HepG2 (cell line): Measurements from ENCODE around the gene HES7. TPM values are rescaled to one million over a fixed set of nuclear protein-coding genes. Genes with fewer than 3 reads are reported as not detected.

Experiments
- ATAC-seq: fragments of 200-7000 bp; cut with Tn5 transposase; 3 replicates; pipeline ENCODE4 v1.9.1; 2020; ENCODE audit warnings: mild to moderate bottlenecking, moderate library complexity
- BruUV-seq: library from RNA; stranded (reverse); fragments of 400-500 nt; replicated peaks from 2 replicates; lab custom pipeline; 2021; lab: Mats Ljungman, UMichigan
- CTCF ChIA-PET: fragments of 300-600 bp; formaldehyde crosslinking; extraction: SDS; loops from one replicate; lab custom pipeline; 2021; ENCODE audit warnings: low total read pairs, inconsistent platforms, low intra/inter-chr PET ratio; lab: Yijun Ruan, JAX
- POLR2A ChIA-PET: fragments of 350-600 bp; sonication (Branson Sonifier 250); formaldehyde crosslinking; loops from one replicate; lab custom pipeline; 2020; ENCODE audit warnings: antibody characterized with exemption, inconsistent platforms; lab: Yijun Ruan, JAX
- DNase-seq: peaks from one replicate; pipeline ENCODE4 v3.0.0-alpha.2; 2015; ENCODE audit warnings: low spot score
- FAIRE-seq: peaks from 3 replicates; lab custom pipeline; 2011; peaks lifted over from hg19 to GRCh38; lab: Jason Lieb, UNC
- H2AFZ ChIP-seq: one replicate; pipeline ENCODE4 v1.6.1; 2011; ENCODE audit warnings: low read length, inconsistent platforms
- H3K27ac ChIP-seq: fragments of 300-600 bp; 3 replicates; pipeline ENCODE4 v1.8.0; 2011; ENCODE audit warnings: mixed run types, mild to moderate bottlenecking, mixed read lengths, low read length, inconsistent platforms; ENCODE audit not compliant: insufficient read depth; ENCODE audit errors: extremely low read length
- H3K27me3 ChIP-seq, 2 experiments: fragments of 200-600 bp in 1 of 2; 2 replicates in 1 of 2; 3 replicates in 1 of 2; pipeline versions ENCODE4 v1.6.0 to v1.8.0; 2011; ENCODE audit warnings: low read length in 2 of 2, mild to moderate bottlenecking in 2 of 2, moderate library complexity in 2 of 2, inconsistent platforms in 1 of 2; ENCODE audit not compliant: insufficient read depth in 2 of 2, control insufficient read depth in 1 of 2
- H3K36me3 ChIP-seq, 2 experiments: fragments of 200-600 bp in 1 of 2; replicated peaks in 1 of 2; 2 replicates in 1 of 2; 3 replicates in 1 of 2; pipeline versions ENCODE4 v1.5.1 to v1.8.0; 2011; ENCODE audit warnings: low read length in 2 of 2, inconsistent platforms in 1 of 2; ENCODE audit not compliant: insufficient read depth in 2 of 2, control insufficient read depth in 1 of 2
- H3K4me1 ChIP-seq: 2 replicates; pipeline ENCODE4 v1.5.1; 2012; ENCODE audit warnings: low read length, inconsistent platforms; ENCODE audit not compliant: insufficient read depth
- H3K4me2 ChIP-seq: 2 replicates; pipeline ENCODE4 v1.6.0; 2011; ENCODE audit warnings: low read depth, low read length, inconsistent platforms
- H3K4me3 ChIP-seq, 3 experiments: fragments of 200-600 bp in 1 of 3; sonication (generic), shearing (Covaris generic) in 1 of 3; replicated peaks in 1 of 3; 2 replicates each; pipeline ENCODE4 v1.5.1; 2011 to 2016; ENCODE audit warnings: low read length in 3 of 3, inconsistent platforms in 2 of 3, low read depth in 2 of 3, mild to moderate bottlenecking in 2 of 3, control low read depth in 1 of 3, mixed read lengths in 1 of 3; ENCODE audit not compliant: insufficient read depth in 1 of 3
- H3K79me2 ChIP-seq: one replicate; pipeline ENCODE4 v1.6.1; 2011; ENCODE audit warnings: low read length, inconsistent platforms; ENCODE audit not compliant: insufficient read depth
- H3K9ac ChIP-seq: 2 replicates; pipeline ENCODE4 v1.6.0; 2011; ENCODE audit warnings: mild to moderate bottlenecking, low read depth, low read length, inconsistent platforms; ENCODE audit not compliant: insufficient read depth
- H3K9me3 ChIP-seq: 2 replicates; pipeline ENCODE4 v1.5.1; 2012; ENCODE audit warnings: mild to moderate bottlenecking, low read length
- H4K20me1 ChIP-seq: 2 replicates; pipeline ENCODE4 v1.6.0; 2011; ENCODE audit warnings: inconsistent platforms, mild to moderate bottlenecking, low read length, moderate library complexity; ENCODE audit not compliant: insufficient read depth
- AFF4 ChIP-seq: sonication (generic); formaldehyde crosslinking; IDR thresholded peaks from 2 replicates; pipeline ENCODE4 v1.4.0; 2020; ENCODE audit warnings: missing genetic modification reagents
- ATAD3A ChIP-seq: sonication (generic); formaldehyde crosslinking; IDR thresholded peaks from 2 replicates; pipeline ENCODE4 v1.4.0; 2020; ENCODE audit warnings: missing genetic modification reagents
- ATF2 ChIP-seq: sonication (generic); formaldehyde crosslinking; IDR thresholded peaks from 2 replicates; pipeline ENCODE4 v1.4.0; 2020; ENCODE audit warnings: missing genetic modification reagents
- ETV6 ChIP-seq: sonication (generic); formaldehyde crosslinking; conservative IDR thresholded peaks from 2 replicates; pipeline ENCODE4 v1.4.0; 2020; ENCODE audit warnings: missing genetic modification reagents
- HOXA5 ChIP-seq: sonication (generic); formaldehyde crosslinking; IDR thresholded peaks from 2 replicates; pipeline ENCODE4 v1.4.0; 2020; ENCODE audit warnings: missing genetic modification reagents
- MZF1 ChIP-seq: sonication (generic); formaldehyde crosslinking; IDR thresholded peaks from 2 replicates; pipeline ENCODE4 v1.8.1; 2023; ENCODE audit warnings: mild to moderate bottlenecking, missing genetic modification reagents, borderline replicate concordance
- POGZ ChIP-seq: sonication (generic); formaldehyde crosslinking; IDR thresholded peaks from 2 replicates; pipeline ENCODE4 v1.4.0; 2020; ENCODE audit warnings: mild to moderate bottlenecking, missing genetic modification reagents
- THAP11 ChIP-seq: IDR thresholded peaks from 2 replicates; pipeline ENCODE4 v1.6.1; 2016; ENCODE audit warnings: missing biosample characterization, missing genetic modification reagents
- YEATS2 ChIP-seq: sonication (generic); formaldehyde crosslinking; IDR thresholded peaks from 2 replicates; pipeline ENCODE4 v1.4.0; 2020; ENCODE audit warnings: missing genetic modification reagents, borderline replicate concordance
- ZNF354B ChIP-seq: sonication (generic); formaldehyde crosslinking; IDR thresholded peaks from 2 replicates; pipeline ENCODE4 v1.8.0; 2022; ENCODE audit warnings: mild to moderate bottlenecking, missing genetic modification reagents
- ZNF678 ChIP-seq: sonication (generic); formaldehyde crosslinking; IDR thresholded peaks from 2 replicates; pipeline ENCODE4 v1.4.0; 2020; ENCODE audit warnings: mild to moderate bottlenecking, missing genetic modification reagents
- ZNF83 ChIP-seq: sonication (generic); formaldehyde crosslinking; IDR thresholded peaks from 2 replicates; pipeline ENCODE4 v1.4.0; 2020; ENCODE audit warnings: missing genetic modification reagents, mild to moderate bottlenecking, borderline replicate concordance
- WGBS: methylation state at CpG from one replicate; pipeline ENCODE4 v1.1.6; 2017; ENCODE audit warnings: low lambda C conversion rate; 5-methylcytosine and 5-hydroxymethylcytosine counted together
- in situ Hi-C: cut with HindIII; loops from 2 replicates; pipeline ENCODE4 v1.10.0; 2017; ENCODE audit warnings: low pct_unique_long_range_greater_than_20kb; ENCODE audit not compliant: extremely low pct_ligation_motif_present
- intact Hi-C: fragments of 100-400 bp; cut with micrococcal nuclease; formaldehyde crosslinking; loops from one replicate; pipeline ENCODE4 v1.10.0; 2022; ENCODE audit not compliant: unreplicated experiment
- polyA plus RNA-seq, 8 experiments: library from polyadenylated mRNA; depleted of rRNA in 3 of 8; stranded (reverse) in 7 of 8; unstranded in 1 of 8; fragments of >200 nt; fragmentation: Illumina TruSeq in 4 of 8; extraction: Trizol in 4 of 8; gene quantifications; 2 replicates each; pipeline versions ENCODE4 v1.2.1 to v1.2.3, GENCODE V29; 2011 to 2016; ENCODE audit warnings: low read depth in 4 of 8, missing spikeins in 1 of 8, mixed read lengths in 1 of 8; ENCODE audit not compliant: insufficient read depth in 1 of 8
- total RNA-seq, 5 experiments: library from RNA; depleted of rRNA; stranded (reverse); fragments of >200 nt; fragmentation: Illumina TruSeq; extraction: Trizol; gene quantifications; 2 replicates each; pipeline ENCODE4 v1.2.3, GENCODE V29; 2016; ENCODE audit warnings: low read depth in 1 of 5

Gene HES7
- total and polyA plus RNA-seq, 2 of the 13 experiments (the other 11 are each of a cell fraction or from before 2014, with no cell fraction given): not detected

DNA sequence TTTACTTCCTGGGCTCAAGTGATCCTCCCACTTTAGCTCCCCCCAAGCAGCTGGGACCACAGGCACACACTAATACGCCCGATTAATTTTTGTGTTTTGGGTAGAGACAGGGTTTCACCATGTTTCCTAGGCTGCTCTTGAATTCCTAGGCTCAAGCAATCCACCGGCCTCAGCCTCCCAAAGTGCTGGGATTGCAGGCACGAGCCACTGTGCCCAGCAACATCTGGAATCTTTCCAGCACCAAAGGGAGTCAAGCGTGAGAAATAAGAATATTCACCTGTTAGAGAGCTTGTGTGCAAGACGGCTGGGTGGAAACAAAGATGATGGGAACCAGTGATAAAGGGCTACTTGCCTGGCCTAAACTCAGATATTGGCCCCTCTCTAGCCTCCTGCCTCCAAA is 22.2 kb downstream of the HES7 start:
- Histone ChIP-seq H3K4me2 (no peak overlapping the region), H3K79me2 (no peaks in the 10 kb centered on the region), H3K4me3 (no peak overlapping the region), H4K20me1 (no peaks in the 10 kb centered on the region), H3K36me3 (no peaks in the 10 kb centered on the region), H2AFZ (no peak overlapping the region), H3K27me3 (peaks cover 6 to 56% of the 10 kb centered on the region in 2 experiments), H3K9ac (no peak overlapping the region), H3K27ac (no peak overlapping the region), H3K4me1 (no peaks in the 10 kb centered on the region), H3K9me3 (no peaks in the 10 kb centered on the region)
- POLR2A ChIA-PET: no interaction called here
- BruUV-seq: no TSS peak
- intact Hi-C loops (no loop called here), in situ Hi-C loops (no loop called here)
- no peak for TF ChIP-seq THAP11 (CRISPR knock-in tag)
- CTCF ChIA-PET: no interaction called here
- FAIRE-seq (no peak), DNase-seq (no peak), ATAC-seq (no peak)
- 25% methylated on average over 6 of the region's 6 CpGs for WGBS

DNA sequence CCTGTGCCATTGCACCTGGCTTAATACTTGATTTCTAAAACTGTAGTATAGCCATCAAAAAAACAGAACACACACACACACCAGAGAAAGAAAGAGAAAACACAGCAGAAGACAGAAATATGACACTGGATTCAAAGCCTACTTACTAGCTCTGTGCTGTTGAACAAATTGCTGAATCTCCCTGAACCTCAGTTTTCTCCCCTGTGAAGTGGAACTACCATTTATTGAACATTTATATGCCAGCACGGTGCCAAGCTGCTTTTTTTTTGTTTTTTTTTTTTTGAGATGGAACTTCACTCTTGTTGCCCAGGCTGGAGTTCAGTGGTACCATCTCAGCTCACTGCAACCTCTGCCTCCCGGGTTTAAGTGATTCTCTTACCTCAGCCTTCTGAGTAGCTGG is 23.1 kb downstream of the HES7 start:
- H4K20me1 ChIP-seq: no peaks in the 10 kb centered on the region
- no peaks in the 10 kb centered on the region for H3K79me2 ChIP-seq
- H3K27ac ChIP-seq: no peak overlapping the region
- no TSS peak for BruUV-seq
- H3K9me3 ChIP-seq: no peaks in the 10 kb centered on the region
- POLR2A ChIA-PET: no interaction called here
- peaks cover 6 to 54% of the 10 kb centered on the region in 2 experiments for H3K27me3 ChIP-seq
- H3K36me3 ChIP-seq: no peaks in the 10 kb centered on the region
- intact Hi-C loops: no loop called here
- CTCF ChIA-PET: no interaction called here
- H3K4me2 ChIP-seq: no peak overlapping the region
- no peak overlapping the region for H3K4me3 ChIP-seq
- no peaks in the 10 kb centered on the region; the same call in 1 of the 2 replicates for H3K4me1 ChIP-seq
- H3K9ac ChIP-seq: no peak overlapping the region
- H2AFZ ChIP-seq: no peak overlapping the region
- in situ Hi-C loops: no loop called here
- WGBS: 24% methylated on average over 2 of the region's 2 CpGs
- FAIRE-seq (no peak), DNase-seq (no peak), ATAC-seq (no peak)
- TF ChIP-seq ETV6 (no peak), YEATS2 (no peak), ATF2 (CRISPR knock-in tag) (no peak), ZNF678 (CRISPR knock-in tag) (no peak), ZNF354B (no peak), HOXA5 (no peak), AFF4 (CRISPR knock-in tag) (no peak), POGZ (CRISPR knock-in tag) (no peak), ZNF83 (no peak), MZF1 (no peak), ATAD3A (CRISPR knock-in tag) (no peak)
